NT2/D1 (cell line): ENCODE measurements around the gene ADAP2.

Experiments used
- DNase-seq: peaks from one replicate; pipeline ENCODE4 v3.0.0-alpha.2; 2011; ENCODE audit warnings: low read depth, low spot score
- H3K27me3 ChIP-seq: 2 replicates; pipeline ENCODE4 v1.6.0; 2011; ENCODE audit warnings: mild to moderate bottlenecking; ENCODE audit not compliant: insufficient read length, insufficient read depth
- H3K36me3 ChIP-seq: 2 replicates; pipeline ENCODE4 v1.6.1; 2011; ENCODE audit warnings: mild to moderate bottlenecking, low read length, mixed read lengths; ENCODE audit not compliant: insufficient read depth, insufficient read length
- H3K4me1 ChIP-seq: 2 replicates; pipeline ENCODE4 v1.5.1; 2011; ENCODE audit not compliant: insufficient read depth, insufficient read length
- H3K4me3 ChIP-seq: 2 replicates; pipeline ENCODE4 v1.5.1; 2011; ENCODE audit warnings: low read depth; ENCODE audit not compliant: insufficient read length
- H3K9ac ChIP-seq: 2 replicates; pipeline ENCODE4 v1.6.0; 2011; ENCODE audit warnings: low read depth; ENCODE audit not compliant: insufficient read length
- H3K9me3 ChIP-seq: 2 replicates; pipeline ENCODE4 v1.5.1; 2011; ENCODE audit warnings: mild to moderate bottlenecking, low read length; ENCODE audit not compliant: insufficient read depth
- SUZ12 ChIP-seq: IDR thresholded peaks from 2 replicates; pipeline ENCODE4 v1.6.1; 2011; ENCODE audit not compliant: insufficient read length, insufficient read depth; ENCODE audit errors: extremely low read depth
- YY1 ChIP-seq: IDR thresholded peaks from 2 replicates; pipeline ENCODE4 v1.6.1; 2011; ENCODE audit not compliant: insufficient read length, insufficient read depth
- ZNF274 ChIP-seq: IDR thresholded peaks from 2 replicates; pipeline ENCODE4 v1.6.1; 2011; ENCODE audit warnings: mild to moderate bottlenecking, low read depth, low read length

The ADAP2 gene

GRCh38 chr17:30939051-30939689 lies 17.4 kb downstream of the ADAP2 start:
- no peaks in the 10 kb centered on the region for H3K36me3 ChIP-seq
- DNase-seq, result no peak
- no peaks in the 10 kb centered on the region for H3K4me1 ChIP-seq
- no peak for TF ChIP-seq ZNF274
- no peak for TF ChIP-seq SUZ12
- TF ChIP-seq YY1, result no peak
- H3K4me3 ChIP-seq, result no peak overlapping the region
- no peaks in the 10 kb centered on the region for H3K9me3 ChIP-seq
- H3K27me3 ChIP-seq, result no peaks in the 10 kb centered on the region
- H3K9ac ChIP-seq, result no peak overlapping the region

- no peak overlapping the region for H3K9ac ChIP-seq
- no peaks in the 10 kb centered on the region for H3K9me3 ChIP-seq
- H3K4me3 ChIP-seq, result no peak overlapping the region
- no peak for DNase-seq
- H3K27me3 ChIP-seq, result no peaks in the 10 kb centered on the region
- no peak for TF ChIP-seq SUZ12
- no peak for TF ChIP-seq ZNF274
- no peak for TF ChIP-seq YY1
- no peaks in the 10 kb centered on the region for H3K4me1 ChIP-seq
- no peaks in the 10 kb centered on the region for H3K36me3 ChIP-seq
Observed at GRCh38 chr17:30942308-30943079, 20.7 kb downstream of the ADAP2 start.

- Histone ChIP-seq H3K9me3 (no peaks in the 10 kb centered on the region), H3K4me3 (no peak overlapping the region), H3K36me3 (no peaks in the 10 kb centered on the region), H3K27me3 (no peaks in the 10 kb centered on the region), H3K9ac (no peak overlapping the region), H3K4me1 (no peaks in the 10 kb centered on the region)
- DNase-seq, result no peak
- TF ChIP-seq YY1 (no peak), ZNF274 (no peak), SUZ12 (no peak)
Observed at GRCh38 chr17:30947796-30948195, 26.1 kb downstream of the ADAP2 start.

GRCh38 chr17:30950189-30950588 lies 28.4 kb downstream of the ADAP2 start:
- H3K27me3 ChIP-seq, result no peaks in the 10 kb centered on the region
- H3K4me1 ChIP-seq, result no peaks in the 10 kb centered on the region
- no peak overlapping the region for H3K4me3 ChIP-seq
- no peak overlapping the region for H3K9ac ChIP-seq
- no peaks in the 10 kb centered on the region for H3K36me3 ChIP-seq
- DNase-seq, result no peak
- no peaks in the 10 kb centered on the region for H3K9me3 ChIP-seq
- TF ChIP-seq YY1, result no peak
- no peak for TF ChIP-seq ZNF274
- no peak for TF ChIP-seq SUZ12

GRCh38 chr17:30950669-30951399 lies 29.1 kb downstream of the ADAP2 start:
- no peak for DNase-seq
- H3K4me1 ChIP-seq, result no peaks in the 10 kb centered on the region
- H3K27me3 ChIP-seq, result no peaks in the 10 kb centered on the region
- H3K36me3 ChIP-seq, result no peaks in the 10 kb centered on the region
- no peak overlapping the region for H3K4me3 ChIP-seq
- TF ChIP-seq SUZ12 (no peak), YY1 (no peak), ZNF274 (no peak)
- no peak overlapping the region for H3K9ac ChIP-seq
- no peaks in the 10 kb centered on the region for H3K9me3 ChIP-seq

GRCh38 chr17:30952638-30953393 lies 31.1 kb downstream of the ADAP2 start:
- Histone ChIP-seq H3K9ac (peak overlapping the region; percentile 21), H3K4me3 (no peak overlapping the region), H3K36me3 (no peaks in the 10 kb centered on the region), H3K9me3 (no peaks in the 10 kb centered on the region), H3K27me3 (no peaks in the 10 kb centered on the region), H3K4me1 (peaks cover 2% of the 10 kb centered on the region)
- TF ChIP-seq SUZ12 (no peak), ZNF274 (no peak), YY1 (no peak)
- no peak for DNase-seq
